VCaP (cell line): Measurements from ENCODE around the gene ADARB2.
A peak's percentile ranks its signal among the peaks of the same experiment; 100 is the strongest.
"Not testable (repeated sequence)": the region's sequence is repeated elsewhere in the genome, so short reads cannot be mapped to it uniquely, and the experiment has no call there.

ENCODE experiments used
- H3K27ac ChIP-seq: fragments of 450-650 bp; 2 replicates; pipeline ENCODE4 v1.5.1; 2017
- TF ChIP-seq, protein P1 (sequence below): fragments of 450-650 bp; conservative IDR thresholded peaks from 2 replicates; pipeline ENCODE4 v1.5.1; 2017; ENCODE audit warnings: mild to moderate bottlenecking, moderate library complexity

ADARB2 gene

DNA sequence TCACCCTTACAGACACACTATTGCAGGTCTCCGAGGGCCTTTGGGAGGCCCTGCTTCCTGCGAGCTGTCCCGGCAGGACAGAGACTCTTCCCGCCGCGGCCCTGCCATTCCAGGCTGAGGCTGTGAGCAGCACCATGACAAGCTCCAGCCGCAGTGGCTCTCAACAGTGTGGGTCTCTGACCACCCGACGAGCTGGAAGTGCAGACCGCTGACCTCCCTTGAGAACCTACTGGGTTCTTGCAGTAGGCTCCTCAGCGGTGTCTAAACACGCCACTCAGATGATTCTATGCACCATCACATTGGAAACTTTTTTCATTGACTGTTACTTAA is 377.7 kb downstream of the ADARB2 start:
- peak overlapping the region; percentile 16; the same call in 1 of the 2 replicates for H3K27ac ChIP-seq
- TF ChIP-seq, protein P1, sequence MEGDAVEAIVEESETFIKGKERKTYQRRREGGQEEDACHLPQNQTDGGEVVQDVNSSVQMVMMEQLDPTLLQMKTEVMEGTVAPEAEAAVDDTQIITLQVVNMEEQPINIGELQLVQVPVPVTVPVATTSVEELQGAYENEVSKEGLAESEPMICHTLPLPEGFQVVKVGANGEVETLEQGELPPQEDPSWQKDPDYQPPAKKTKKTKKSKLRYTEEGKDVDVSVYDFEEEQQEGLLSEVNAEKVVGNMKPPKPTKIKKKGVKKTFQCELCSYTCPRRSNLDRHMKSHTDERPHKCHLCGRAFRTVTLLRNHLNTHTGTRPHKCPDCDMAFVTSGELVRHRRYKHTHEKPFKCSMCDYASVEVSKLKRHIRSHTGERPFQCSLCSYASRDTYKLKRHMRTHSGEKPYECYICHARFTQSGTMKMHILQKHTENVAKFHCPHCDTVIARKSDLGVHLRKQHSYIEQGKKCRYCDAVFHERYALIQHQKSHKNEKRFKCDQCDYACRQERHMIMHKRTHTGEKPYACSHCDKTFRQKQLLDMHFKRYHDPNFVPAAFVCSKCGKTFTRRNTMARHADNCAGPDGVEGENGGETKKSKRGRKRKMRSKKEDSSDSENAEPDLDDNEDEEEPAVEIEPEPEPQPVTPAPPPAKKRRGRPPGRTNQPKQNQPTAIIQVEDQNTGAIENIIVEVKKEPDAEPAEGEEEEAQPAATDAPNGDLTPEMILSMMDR: no peak

- H3K27ac ChIP-seq: peak overlapping the region; percentile 16; the same call in 1 of the 2 replicates
- TF ChIP-seq, protein P1: no peak
Observed at GRCh38 chr10:1358860-1359625, 378.3 kb downstream of the ADARB2 start.

GRCh38 chr10:1358147-1358546 is 379.2 kb downstream of the ADARB2 start:
- TF ChIP-seq, protein P1: no peak
- H3K27ac ChIP-seq: peak overlapping the region; percentile 16; the same call in 1 of the 2 replicates

- TF ChIP-seq, protein P1: no peak
- no peak overlapping the region for H3K27ac ChIP-seq
Observed at GRCh38 chr10:1356349-1356748, 381.0 kb downstream of the ADARB2 start.

DNA sequence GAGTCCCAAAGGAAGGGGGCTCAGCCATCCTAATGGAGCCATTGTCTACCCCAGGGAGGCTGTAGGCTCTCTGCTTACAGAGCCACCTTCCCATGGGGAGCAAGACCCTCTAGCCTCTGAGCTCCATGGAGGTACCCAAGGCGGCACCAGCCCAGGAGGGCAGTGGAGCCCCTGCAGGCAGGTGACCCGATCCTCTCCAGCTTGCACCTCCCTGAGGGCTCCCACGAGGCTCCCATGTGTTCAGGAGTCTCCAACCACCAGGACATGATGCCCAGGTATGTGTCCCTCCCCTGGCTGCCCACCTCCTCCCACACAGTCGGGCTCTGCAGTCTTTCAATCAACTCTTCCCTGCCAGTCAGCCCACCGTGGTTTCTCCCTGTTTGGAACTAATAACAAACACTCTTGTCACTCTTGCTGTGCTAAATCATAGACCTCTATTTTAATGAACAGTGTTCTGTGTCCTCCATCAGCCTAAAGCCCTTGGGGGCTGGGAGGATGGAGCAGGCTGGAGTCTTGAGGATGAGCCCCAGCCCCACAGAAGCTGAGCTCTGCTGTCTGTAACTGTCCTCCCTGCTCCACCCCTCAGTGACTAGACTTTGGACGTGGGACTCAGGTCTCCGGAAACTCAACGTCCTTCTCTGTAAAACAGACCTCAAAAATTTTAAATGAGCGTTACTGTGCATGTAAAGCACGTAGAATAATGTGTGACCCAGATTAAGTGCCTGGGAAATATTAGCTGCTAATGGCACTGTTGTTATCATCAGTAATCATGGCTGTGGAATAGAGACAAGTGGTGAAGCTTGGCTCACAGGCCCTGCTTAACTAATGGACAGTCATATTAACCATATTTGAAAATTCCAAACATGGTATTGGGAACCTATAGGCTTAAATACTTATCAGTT is 382.3 kb downstream of the ADARB2 start:
- no peak overlapping the region for H3K27ac ChIP-seq
- TF ChIP-seq, protein P1: no peak

DNA sequence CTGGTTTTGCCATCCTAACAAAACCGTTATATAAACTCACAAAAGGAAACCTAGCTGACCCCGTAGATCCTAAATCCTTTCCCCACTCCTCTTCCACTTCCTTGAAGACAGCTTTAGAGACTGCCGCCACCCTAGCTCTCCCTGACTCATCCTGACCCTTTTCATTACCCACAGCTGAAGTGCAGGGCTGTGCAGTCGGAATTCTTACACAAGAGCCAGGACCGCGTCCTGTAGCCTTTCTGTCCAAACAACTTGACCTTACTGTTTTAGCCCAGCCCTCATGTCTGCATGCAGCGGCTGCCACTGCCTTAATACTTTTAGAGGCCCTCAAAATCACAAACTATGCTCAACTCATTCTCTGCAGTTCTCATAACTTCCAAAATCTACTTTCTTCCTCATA is 385.0 kb downstream of the ADARB2 start:
- H3K27ac ChIP-seq: not testable (repeated sequence)

GRCh38 chr10:1348773-1349050 is 388.6 kb downstream of the ADARB2 start:
- no peak overlapping the region for H3K27ac ChIP-seq
- TF ChIP-seq, protein P1: no peak
